HG03025 (cell line): ENCODE measurements around the gene UBL7.

ENCODE experiments used
- ATAC-seq: cut with Tn5 transposase; IDR thresholded peaks from one replicate; pipeline ENCODE4 v1.9.1; 2021; ENCODE audit warnings: mild to moderate bottlenecking, moderate library complexity; ENCODE audit not compliant: unreplicated experiment, low FRiP score

The UBL7 gene

DNA sequence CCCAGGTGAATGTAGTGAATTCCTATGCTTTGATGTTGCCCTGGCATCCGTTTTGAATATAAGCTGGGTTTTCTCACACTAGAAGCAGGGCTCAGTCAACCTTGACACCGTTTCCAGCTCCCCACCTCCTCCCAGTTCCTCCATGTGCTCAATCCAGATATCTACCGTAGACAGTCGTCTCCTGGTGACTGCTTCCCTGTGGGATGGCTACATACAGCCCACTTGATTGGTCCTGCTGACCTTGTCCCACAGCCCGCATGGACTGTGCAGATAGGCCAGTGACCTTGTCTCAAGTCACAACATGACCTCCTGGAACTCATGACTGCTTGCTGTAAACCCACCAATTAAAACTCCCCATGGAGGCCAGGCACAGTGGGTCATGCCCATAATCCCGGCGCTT, 35.3 kb downstream of the UBL7 start:
- no peak for ATAC-seq

DNA sequence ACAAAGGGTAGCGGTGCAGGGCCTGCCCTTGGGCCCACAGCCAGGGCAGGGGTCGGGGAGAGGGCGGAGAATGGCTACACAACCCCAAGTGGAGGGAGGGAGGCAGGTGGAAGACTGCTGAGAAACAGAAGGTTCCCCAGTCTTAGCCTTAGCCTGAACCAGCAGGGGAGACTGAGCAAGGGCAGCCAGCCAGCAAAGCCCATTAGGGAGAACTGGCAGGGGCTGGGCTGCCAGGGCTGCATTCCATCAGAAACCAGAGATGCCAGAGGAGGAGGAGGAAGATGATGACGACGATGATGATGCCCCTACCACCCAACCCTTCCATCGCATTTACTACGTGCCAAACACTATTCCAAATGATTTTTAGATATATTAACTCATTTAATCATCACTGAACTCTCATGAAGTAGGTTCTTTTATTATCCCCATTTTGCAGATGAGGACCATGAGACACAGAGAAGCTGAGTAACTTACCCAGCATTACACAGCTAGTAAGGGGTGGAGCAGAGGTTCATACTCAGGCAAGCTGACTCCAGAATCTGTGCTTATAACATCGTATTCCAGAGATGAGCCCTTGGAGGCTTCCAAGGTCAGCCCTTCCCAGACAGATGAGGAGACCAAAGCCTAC, 35.9 kb downstream of the UBL7 start:
- ATAC-seq, result no peak

DNA sequence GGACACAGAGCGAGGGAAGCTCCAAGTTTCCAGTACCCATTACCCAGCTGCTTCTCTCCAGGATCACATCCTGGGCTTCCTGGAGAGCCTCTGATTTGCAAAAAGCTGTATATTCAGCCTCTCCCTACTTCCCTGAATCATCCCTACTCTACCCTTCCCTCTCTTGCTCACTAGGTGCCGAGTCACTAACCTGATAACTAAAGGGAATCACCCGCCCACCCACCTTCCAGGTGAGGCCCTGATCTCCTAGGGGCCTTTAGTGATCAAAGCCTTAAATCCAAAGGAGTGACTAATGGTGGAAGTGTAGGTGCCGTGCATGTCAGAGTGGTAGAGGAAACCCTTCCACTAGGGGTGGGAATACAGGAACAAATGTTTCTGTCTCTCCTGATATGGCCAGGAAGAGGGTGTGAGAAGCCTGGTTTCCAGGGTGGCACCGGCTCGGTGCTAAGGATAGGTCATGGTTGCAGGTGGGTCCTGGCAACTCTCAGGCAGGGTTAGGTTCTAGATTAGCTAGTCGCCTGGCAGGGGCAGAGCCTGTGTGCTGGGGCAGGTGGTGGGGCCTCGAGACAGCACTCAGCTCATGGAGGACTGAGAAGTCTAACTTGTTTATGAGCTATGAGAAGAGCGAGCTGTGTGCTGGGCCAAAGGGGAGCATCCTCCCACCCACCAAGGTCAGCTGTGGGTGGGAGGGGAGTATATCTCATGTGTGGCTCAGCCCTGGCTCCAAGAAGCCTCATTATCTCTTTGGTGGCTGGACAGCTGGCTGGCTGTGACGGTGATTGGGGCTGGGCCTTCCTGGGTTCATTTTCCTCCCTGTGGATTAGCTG, 37.3 kb downstream of the UBL7 start:
- ATAC-seq, result no peak

DNA sequence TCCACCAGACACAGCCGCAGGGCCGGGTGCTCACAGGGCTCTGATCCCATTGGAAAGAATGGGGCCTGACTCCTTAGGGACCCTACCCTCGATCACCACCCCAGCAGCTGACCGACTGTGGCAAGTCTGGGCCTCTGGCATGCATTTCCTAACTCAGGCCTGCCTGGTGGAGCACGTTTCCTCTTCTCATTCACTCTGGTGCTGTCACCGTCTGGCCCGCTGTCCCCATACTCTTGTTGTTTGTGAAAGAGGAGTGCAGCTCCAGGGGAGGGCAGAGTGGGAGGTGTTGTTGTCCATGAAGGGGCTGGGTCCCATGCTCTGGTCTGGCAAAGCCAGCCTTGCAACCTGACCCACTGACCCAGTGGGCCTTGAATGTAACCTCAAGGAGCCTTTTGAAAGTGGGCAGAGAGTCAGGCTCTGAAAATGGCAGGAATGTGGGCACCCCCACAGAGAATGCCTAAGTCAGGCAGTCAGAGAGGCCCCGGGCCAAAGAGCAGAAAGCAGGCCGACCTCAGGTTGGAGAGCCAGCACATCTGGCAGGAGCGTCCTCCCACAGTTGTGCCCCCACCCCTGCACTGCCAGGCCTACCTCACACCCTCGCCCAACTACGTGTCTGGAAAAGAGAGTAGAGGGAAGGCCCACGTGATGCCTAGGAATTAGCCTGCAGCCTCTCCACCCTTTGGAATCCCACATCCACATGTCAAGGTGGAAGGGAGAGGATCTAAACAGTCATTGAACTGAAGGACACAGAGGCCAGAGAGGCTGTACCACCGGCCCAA, 38.1 kb downstream of the UBL7 start:
- no peak for ATAC-seq

DNA sequence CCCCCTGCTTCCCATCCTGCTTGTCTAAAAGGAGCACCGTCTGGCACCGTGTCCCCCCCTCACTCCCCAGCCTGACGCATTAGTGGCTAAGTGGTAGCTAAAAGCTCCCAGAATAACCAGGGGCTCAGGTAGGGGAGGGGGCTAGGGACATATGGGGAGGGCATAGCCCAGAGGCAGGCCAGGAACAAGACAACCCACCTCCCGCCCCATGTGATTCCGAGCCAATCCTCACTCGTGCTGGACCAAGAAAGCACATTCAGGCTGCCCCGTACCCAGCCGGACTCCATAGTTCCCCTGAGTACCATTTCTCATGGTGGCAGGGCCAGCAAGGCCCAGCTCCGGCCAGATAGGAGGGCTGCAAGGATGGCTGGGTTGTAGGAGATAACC, 38.7 kb downstream of the UBL7 start:
- ATAC-seq, result no peak

DNA sequence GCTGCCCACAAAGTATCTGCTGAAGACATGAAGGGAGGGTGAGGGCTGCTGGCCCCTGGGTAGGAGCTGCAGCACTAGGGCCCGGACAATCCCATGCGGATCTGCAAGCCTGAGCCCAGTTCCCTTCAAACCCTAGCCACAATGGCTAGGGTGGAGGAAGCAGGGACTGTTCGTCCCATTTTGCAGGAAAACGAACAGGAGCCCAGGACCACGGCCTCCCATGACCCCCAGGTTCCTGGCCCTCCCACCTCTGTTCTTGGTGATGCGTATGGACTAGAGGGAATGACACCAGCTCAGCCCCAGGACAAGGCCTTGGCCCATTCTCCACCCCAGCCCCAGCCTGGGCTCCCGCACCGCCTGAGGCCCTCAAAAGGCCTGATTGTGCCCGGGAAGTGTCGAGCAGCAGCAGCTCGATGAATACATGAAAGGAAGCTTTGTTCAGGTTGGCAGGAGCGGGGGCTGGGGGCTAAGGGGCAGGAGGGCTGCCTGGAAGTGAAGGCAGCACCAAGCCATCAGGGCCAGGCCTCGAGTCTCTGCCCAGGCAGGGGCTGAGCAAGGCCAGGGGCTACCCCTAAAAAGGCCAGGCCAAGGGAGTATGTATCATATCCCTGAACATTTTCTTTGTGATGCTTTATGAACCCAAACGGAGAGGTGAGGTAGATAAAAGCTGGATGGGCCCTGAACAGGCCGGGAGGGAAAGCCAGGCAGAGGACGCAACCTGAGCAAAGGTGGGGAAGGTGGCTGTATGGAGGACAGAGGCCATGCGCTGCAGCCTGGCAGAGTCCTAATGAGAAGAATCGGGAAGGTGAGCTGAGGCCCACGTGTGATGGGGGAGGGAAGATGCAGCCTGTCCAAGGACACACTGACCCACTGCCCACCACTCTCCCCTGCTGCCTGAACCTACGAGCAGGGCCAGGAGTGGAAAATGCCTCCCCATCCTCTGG, 39.4 kb downstream of the UBL7 start:
- ATAC-seq, result no peak

DNA sequence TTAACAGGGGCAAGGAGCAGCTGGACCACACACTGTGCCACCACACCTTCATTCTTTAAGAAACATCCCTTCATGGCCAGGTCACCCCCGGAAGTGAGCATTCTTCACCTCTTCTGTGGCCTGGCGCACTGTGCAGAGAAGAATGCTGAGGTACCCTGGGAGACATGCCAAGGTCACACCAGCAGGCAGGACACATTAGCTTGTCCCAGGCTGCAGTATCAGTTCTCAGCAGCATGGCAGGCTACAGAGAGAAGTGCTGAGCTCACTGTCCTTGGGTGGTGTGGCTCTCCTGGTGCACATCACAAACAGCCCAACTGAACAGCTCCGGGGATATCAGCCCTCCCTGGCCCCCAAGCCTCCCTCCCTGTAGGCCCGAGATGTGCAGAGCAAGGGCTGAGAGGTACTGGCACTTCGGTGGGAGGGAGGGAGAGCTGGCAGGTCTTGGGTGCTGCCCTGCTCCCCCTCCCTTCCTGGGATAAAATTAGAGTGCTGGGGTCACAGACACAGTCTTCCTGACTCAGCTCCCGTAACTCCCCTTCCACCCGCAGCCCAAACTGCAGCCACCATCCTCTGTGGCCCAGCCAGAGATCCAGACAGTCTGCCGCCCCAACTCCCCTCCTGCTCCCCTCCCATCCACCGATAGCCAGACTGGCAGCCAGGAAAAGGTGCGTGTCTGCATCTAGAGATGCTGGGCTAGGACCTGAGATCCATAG, 40.6 kb downstream of the UBL7 start:
- no peak for ATAC-seq

DNA sequence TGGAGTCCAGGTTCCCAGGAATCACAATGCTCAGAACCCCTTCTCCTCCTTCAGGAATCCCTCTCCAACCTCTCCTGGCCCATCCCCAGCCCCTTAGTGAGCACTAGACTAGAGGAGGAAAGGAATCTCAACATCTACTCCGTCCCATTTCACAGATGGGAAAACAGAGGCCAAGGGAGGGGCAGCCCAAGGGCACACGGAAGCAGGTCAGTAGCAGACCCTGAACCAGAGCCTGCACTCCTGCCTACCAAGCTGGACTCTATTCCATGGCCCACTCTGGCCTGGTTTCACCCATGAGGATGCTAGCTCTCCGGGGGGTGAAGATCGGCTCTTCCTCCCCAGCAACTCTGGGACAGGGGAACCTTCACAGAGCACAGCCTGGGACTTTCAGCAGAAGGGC, 41.5 kb downstream of the UBL7 start:
- ATAC-seq, result no peak

DNA sequence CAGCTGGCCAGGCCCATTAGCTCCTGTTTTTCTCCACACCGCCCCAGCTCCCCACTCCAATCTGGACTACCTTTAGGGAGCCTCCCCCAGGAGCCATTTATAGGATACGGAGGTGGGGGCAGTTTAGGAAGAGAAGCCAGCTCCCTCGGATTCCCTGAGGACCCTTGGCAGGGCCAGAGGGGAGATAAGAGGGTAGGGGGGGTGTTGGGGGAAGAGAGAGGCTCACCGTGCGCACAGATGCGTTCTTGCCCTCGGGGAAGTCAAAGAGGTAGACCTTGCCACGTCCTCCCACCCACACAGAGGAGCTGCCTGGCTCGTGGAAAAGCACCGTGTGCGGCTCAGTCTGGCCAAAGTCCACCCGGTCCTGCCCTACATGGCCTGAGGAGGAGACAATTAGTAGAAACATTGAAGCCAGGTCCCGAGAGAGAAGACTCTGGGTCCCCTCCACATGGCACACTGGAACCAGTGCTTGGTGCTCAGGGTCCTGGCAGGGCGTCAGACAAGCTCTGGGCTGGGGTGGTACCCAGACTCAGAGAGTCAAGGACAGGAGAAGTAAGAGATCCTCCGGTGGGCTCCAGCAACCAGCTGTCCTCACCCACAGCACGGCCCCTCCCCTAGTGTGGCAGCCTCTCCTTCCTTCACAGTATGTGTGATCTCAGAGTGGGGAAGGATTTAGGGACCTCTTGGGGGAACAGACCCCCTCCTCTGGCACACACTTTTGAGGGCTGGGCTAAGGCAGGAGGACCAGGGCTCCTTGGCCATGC, 42.2 kb downstream of the UBL7 start:
- no peak for ATAC-seq

DNA sequence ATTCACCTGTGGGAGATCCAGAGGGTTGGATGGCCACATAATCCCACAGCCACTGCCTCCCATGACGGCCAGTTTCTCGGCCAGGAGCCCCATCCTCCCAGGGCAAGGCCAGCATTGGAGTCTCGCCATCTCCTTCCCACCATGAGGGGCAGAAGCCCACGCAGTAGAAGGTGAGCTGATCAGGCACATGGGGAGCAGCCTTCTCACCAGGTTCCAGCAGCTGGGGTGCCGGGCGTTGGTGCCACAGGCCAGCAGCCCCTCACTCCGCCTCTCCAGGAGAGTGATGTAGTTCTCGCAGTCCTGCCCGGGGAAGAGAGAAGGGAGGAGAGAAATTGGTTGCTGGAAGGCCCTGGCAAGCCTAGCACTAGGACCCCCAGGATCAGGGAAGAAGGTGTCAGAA, 43.3 kb downstream of the UBL7 start:
- no peak for ATAC-seq

DNA sequence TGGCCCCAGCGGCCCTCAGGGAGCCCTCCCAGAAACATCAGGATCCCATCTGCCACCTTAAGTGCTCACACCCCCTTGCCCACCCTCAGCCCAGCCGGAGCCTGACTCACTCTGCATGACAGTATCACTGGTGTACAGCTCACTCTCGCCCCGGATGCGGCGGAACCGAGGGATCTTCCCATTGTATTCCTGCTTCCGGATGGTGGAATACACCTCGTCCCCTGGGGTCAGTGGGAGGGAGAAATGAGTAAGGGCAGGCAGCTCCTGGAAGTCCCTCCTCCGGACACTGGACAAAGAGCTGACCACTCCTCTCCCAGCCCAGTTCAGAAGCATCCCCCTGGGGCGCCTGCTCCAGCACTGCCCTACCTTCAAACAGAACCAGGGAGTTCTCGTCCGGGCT, 43.7 kb downstream of the UBL7 start:
- ATAC-seq, result no peak

DNA sequence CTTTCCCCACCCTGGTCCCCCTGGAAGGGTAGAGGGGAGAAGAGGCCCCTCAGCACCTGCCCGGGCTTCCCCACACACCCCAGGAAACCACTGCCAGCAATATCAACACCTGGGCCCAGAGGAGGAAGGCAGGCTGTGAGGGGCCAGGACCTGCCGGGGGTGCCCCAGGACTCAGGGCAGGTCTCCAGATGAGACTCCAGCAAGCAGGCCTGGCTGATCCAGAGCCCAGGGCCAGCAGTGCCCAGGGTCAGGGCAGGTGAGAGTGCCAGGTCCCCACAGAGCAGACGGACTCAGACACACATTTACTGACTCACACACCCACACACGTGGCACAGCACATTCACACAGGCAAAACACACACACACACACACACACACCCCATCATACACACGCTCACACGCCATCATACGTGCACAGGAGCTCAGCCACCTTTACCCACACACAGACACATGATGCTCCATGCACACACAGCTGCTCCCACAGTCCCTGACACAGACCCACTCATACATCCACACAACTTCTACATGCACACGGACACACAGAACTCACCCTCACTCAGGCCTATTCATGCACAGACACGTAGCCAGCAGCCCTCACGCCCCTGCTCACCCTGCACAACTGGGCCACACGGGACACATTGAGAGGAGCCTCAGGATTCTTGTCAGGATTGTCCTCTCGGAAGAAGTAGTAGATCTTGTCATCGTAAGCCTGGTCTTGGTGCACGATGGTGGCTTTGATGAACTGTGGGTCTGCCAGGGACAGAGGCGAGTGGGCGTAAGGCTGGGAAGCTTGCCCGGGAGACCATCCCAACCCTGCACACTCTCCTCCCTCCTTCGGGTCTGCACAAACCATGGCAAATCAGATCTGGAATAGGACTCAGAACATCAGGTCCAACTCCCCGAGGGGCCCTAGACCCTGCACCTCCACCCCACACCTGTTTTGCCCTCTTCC, 44.7 kb downstream of the UBL7 start:
- ATAC-seq, result no peak

DNA sequence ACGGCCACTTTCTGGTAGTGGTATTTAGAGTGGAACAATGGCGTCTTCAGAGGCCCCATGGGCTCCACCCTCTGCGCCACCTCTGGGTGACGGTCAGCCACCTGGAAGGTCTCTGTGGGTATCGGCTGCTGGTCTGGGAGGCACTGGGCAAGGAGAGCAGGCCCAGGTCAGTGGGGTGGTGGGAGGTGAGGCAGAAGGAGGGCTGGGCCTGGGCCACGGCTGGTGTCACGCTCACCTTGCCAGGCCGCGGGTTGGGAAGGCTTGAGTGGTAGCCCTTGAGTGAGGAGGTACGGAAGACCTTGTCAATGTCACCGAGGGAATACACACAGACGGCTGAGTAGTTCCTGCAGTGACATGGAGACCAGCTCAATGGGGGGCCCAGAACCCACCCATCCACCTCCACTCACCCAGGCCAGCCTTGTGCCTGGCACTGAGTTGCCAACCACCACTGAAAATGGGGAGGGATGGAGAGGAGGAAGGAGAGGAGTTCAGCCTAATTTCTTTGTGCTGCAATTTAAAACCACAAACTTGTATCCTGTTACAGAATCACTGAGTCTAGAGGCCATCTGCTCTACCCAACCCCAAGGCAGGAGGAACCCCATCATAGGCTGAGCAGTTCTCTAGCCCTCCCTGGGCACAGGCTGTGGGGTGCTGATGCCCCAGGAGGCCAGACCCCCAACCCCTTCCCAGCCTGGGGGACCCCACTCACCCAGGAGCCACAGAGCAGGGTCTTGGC, 46.2 kb downstream of the UBL7 start:
- no peak for ATAC-seq

DNA sequence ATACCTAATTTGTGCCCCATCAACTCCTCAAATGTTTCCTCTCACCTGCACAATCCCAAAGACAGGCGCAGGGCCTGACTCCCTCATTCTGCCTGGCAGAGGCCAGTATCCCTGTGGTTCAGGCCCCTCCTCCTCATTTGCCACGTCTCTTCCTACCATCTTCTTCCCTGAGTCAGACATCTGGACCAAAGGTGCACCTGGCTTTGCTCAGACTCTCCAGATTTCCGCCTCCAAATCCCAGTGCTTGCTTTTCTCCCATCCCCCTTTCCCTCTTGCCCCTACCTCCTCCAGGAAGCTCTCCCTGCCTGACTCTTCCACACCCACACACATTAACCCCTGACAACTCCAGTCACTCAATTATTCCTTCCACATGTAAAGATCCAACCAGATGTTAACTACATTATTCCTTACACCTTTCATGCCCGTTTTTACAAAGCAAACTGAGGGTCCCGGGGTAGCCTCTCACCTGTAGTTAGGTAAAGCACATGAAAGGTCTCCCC, 46.8 kb downstream of the UBL7 start:
- ATAC-seq, result no peak

DNA sequence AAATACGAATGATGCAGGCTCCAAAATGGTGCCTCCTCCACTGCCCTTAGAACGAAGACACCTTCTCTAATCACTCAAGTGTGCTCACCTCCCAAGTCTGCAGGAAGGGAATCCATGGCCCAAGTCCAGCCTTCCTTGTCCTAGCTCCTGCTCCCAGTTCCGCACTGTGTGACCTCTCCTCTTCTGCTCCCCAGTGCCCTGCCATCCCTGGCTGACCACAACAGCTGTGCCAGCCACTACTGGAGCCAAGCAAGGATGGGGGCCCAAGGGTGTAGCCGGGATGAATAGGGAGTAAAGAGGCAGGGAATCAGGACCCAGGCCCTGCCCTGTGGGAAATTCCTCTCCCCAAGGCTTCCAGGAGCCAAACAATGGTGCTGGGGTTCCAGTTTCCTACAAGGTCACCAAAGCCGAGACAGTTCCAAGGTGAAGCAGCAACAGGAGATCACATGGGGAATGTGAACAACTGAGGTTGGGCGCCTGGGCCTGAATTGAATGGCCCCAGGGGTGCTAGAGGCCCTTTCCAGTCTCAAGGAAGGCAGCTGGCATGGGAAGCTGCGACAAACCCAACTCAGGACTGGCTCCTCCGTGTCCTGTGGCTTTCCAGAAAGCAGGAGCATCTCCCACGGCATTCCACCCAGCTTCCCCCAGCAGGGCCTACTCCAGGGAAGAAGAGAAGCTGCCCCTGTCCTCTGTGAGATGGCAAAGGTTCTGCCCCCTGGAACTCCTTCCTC, 47.4 kb downstream of the UBL7 start:
- no peak for ATAC-seq

DNA sequence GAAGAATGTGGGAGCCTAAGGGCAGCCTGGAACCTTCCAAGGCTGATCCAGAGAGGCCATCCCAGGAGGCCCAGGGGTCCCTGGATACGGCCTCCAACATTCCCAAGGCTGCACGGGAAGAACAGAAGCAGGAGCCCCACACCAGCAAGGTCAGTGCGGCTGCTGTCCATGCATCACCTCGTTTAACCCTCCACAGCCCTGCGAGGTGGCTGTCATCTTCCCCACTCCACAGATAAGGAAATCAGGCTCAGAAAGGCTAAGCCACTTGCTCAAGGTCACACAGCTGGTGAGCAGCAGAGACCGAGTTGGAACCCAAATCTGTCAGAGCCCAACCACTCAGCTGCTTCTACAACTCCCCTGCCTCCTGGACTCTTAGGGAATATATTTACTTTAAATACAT, 48.8 kb downstream of the UBL7 start:
- ATAC-seq, result no peak

DNA sequence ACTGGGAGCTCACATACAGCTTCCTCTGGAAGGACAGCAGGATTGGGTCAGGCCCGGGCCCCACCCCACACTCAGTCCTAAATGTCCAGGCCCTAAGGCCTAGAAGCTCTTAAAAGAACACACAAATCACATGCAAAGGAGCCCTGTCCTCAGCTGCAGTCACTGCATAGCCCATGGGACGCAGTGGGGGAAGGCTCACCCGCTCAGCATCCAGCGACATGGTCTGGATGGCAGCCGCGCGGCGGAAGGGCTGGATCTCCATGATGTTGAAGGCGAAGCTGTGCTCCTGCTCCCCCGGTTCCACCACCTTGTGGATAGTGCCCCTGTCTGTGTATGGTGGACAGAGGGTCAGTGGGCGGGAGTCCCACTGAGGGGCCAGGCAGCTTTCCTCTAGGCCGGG, 49.3 kb downstream of the UBL7 start:
- no peak for ATAC-seq
